ENCODE results near the gene MTARC2. TPM values are rescaled to one million over a fixed set of nuclear protein-coding genes. Genes with fewer than 3 reads are reported as not detected.

The MTARC2 gene
- polyA plus RNA-seq, 1 donor (not counting 4 experiments of a cell fraction or from before 2014, with no cell fraction given) = 0.75 TPM

GRCh38 chr1:220741825-220742224, 6.3 kb upstream of the MTARC2 start:
- TF ChIP-seq EZH2 (IDR thresholded peaks at IDR 0.05; ENCODE audit: low read length) (no peak), CTCF (optimal IDR thresholded peaks at IDR 0.05 in 1 of 3, IDR thresholded peaks at IDR 0.05 in 1 of 3, conservative IDR thresholded peaks at IDR 0.05 in 1 of 3; ENCODE audit: extremely low read depth in 1 of 3, insufficient read depth in 2 of 3, low read length in 3 of 3) (no peak)
- H3K27ac ChIP-seq (ENCODE audit: control insufficient read depth, insufficient read depth, low read length) = no peak overlapping the region
- no peaks in the 10 kb centered on the region for H3K27me3 ChIP-seq (ENCODE audit: control insufficient read depth, extremely low read depth, insufficient read depth, low read length)

GRCh38 chr1:220742520-220742919, 5.6 kb upstream of the MTARC2 start:
- FAIRE-seq = no peak
- no peaks in the 10 kb centered on the region for H3K4me1 ChIP-seq (ENCODE audit: control insufficient read depth, extremely low read depth, insufficient read depth, low read length)

More at GRCh38 chr1:220741825-220742224, 6.3 kb upstream of the MTARC2 start:
- no peak overlapping the region for H3K4me3 ChIP-seq (ENCODE audit: control insufficient read depth in 2 of 3, extremely low read depth in 1 of 3, insufficient read depth in 2 of 3, low read depth in 1 of 3, low read length in 3 of 3)
- FAIRE-seq = no peak
- no peaks in the 10 kb centered on the region for H3K79me2 ChIP-seq (ENCODE audit: control insufficient read depth, insufficient read depth, low read length)
- no peaks in the 10 kb centered on the region for H4K20me1 ChIP-seq (ENCODE audit: control insufficient read depth, extremely low read depth, insufficient read depth, low read length)
- no peaks in the 10 kb centered on the region for H3K4me1 ChIP-seq (ENCODE audit: control insufficient read depth, extremely low read depth, insufficient read depth, low read length)
- H3K9me1 ChIP-seq (ENCODE audit: control insufficient read depth, extremely low read depth, insufficient read depth, low read length) = no peaks in the 10 kb centered on the region
- no peaks in the 10 kb centered on the region for H3K36me3 ChIP-seq (ENCODE audit: control insufficient read depth in 2 of 2, extremely low read depth in 1 of 2, insufficient read depth in 2 of 2, low read length in 2 of 2)
- H3K4me2 ChIP-seq (ENCODE audit: control insufficient read depth, extremely low read depth, insufficient read depth, low read depth, low read length) = no peak overlapping the region
- DNase-seq (ENCODE audit: low read depth, low spot score) = no peak
- no peak overlapping the region for H2AFZ ChIP-seq (ENCODE audit: control insufficient read depth, low read length)
- dilution Hi-C loops (cut with MboI; ENCODE audit: extremely low pct_ligation_motif_present, low sequenced_read_pairs) = no loop called here
- no peaks in the 10 kb centered on the region for H3K9me3 ChIP-seq (ENCODE audit: control insufficient read depth, low read depth, low read length)
- H3K9ac ChIP-seq (ENCODE audit: control insufficient read depth, extremely low read depth, insufficient read depth, low read length) = no peak overlapping the region

More at GRCh38 chr1:220742520-220742919, 5.6 kb upstream of the MTARC2 start:
- dilution Hi-C loops (cut with MboI; ENCODE audit: extremely low pct_ligation_motif_present, low sequenced_read_pairs) = no loop called here
- Histone ChIP-seq H3K79me2 (ENCODE audit: control insufficient read depth, insufficient read depth, low read length) (no peaks in the 10 kb centered on the region), H3K9ac (ENCODE audit: control insufficient read depth, extremely low read depth, insufficient read depth, low read length) (no peak overlapping the region), H4K20me1 (ENCODE audit: control insufficient read depth, extremely low read depth, insufficient read depth, low read length) (no peaks in the 10 kb centered on the region), H3K27ac (ENCODE audit: control insufficient read depth, insufficient read depth, low read length) (no peak overlapping the region), H3K9me1 (ENCODE audit: control insufficient read depth, extremely low read depth, insufficient read depth, low read length) (no peaks in the 10 kb centered on the region), H3K4me3 (ENCODE audit: control insufficient read depth in 2 of 3, extremely low read depth in 1 of 3, insufficient read depth in 2 of 3, low read depth in 1 of 3, low read length in 3 of 3) (no peak overlapping the region), H3K36me3 (ENCODE audit: control insufficient read depth in 2 of 2, extremely low read depth in 1 of 2, insufficient read depth in 2 of 2, low read length in 2 of 2) (no peaks in the 10 kb centered on the region), H3K9me3 (ENCODE audit: control insufficient read depth, low read depth, low read length) (no peaks in the 10 kb centered on the region), H3K4me2 (ENCODE audit: control insufficient read depth, extremely low read depth, insufficient read depth, low read depth, low read length) (no peak overlapping the region), H3K27me3 (ENCODE audit: control insufficient read depth, extremely low read depth, insufficient read depth, low read length) (no peaks in the 10 kb centered on the region), H2AFZ (ENCODE audit: control insufficient read depth, low read length) (no peak overlapping the region)
- DNase-seq (ENCODE audit: low read depth, low spot score) = no peak
- TF ChIP-seq CTCF (optimal IDR thresholded peaks at IDR 0.05 in 1 of 3, IDR thresholded peaks at IDR 0.05 in 1 of 3, conservative IDR thresholded peaks at IDR 0.05 in 1 of 3; ENCODE audit: extremely low read depth in 1 of 3, insufficient read depth in 2 of 3, low read length in 3 of 3) = no peak
- TF ChIP-seq EZH2 (IDR thresholded peaks at IDR 0.05; ENCODE audit: low read length) = no peak

Data from keratinocyte (primary cell).